ENCODE data around the gene NTM.

NTM gene

GRCh38 chr11:132208477-132209055, 838.2 kb downstream of the NTM start:
- DNase-seq (ENCODE audit: low read depth), result no peak
- no peak overlapping the region for H3K4me3 ChIP-seq (ENCODE audit: low read depth, low read length)
- no peak for TF ChIP-seq CTCF (IDR thresholded peaks at IDR 0.05; ENCODE audit: low read depth, low read length, missing control alignments)

GRCh38 chr11:132211479-132211878, 841.1 kb downstream of the NTM start:
- TF ChIP-seq CTCF (IDR thresholded peaks at IDR 0.05; ENCODE audit: low read depth, low read length, missing control alignments), result no peak
- DNase-seq (ENCODE audit: low read depth), result no peak
- no peak overlapping the region for H3K4me3 ChIP-seq (ENCODE audit: low read depth, low read length)

- TF ChIP-seq CTCF (IDR thresholded peaks at IDR 0.05; ENCODE audit: low read depth, low read length, missing control alignments), result no peak
- DNase-seq (ENCODE audit: low read depth), result no peak
- H3K4me3 ChIP-seq (ENCODE audit: low read depth, low read length), result no peak overlapping the region
Observed at GRCh38 chr11:132217856-132218255, 847.4 kb downstream of the NTM start.

- TF ChIP-seq CTCF (IDR thresholded peaks at IDR 0.05; ENCODE audit: low read depth, low read length, missing control alignments), result no peak
- no peak for DNase-seq (ENCODE audit: low read depth)
- H3K4me3 ChIP-seq (ENCODE audit: low read depth, low read length), result no peak overlapping the region
Observed at GRCh38 chr11:132220474-132220873, 850.1 kb downstream of the NTM start.

GRCh38 chr11:132222345-132222744, 851.9 kb downstream of the NTM start:
- no peak overlapping the region for H3K4me3 ChIP-seq (ENCODE audit: low read depth, low read length)
- no peak for TF ChIP-seq CTCF (IDR thresholded peaks at IDR 0.05; ENCODE audit: low read depth, low read length, missing control alignments)
- DNase-seq (ENCODE audit: low read depth), result no peak

- no peak for TF ChIP-seq CTCF (IDR thresholded peaks at IDR 0.05; ENCODE audit: low read depth, low read length, missing control alignments)
- DNase-seq (ENCODE audit: low read depth), result no peak
- H3K4me3 ChIP-seq (ENCODE audit: low read depth, low read length), result no peak overlapping the region
Observed at GRCh38 chr11:132226522-132226921, 856.1 kb downstream of the NTM start.

GRCh38 chr11:132228746-132229325, 858.4 kb downstream of the NTM start:
- H3K4me3 ChIP-seq (ENCODE audit: low read depth, low read length), result no peak overlapping the region
- DNase-seq (ENCODE audit: low read depth), result no peak
- no peak for TF ChIP-seq CTCF (IDR thresholded peaks at IDR 0.05; ENCODE audit: low read depth, low read length, missing control alignments)

All from GM12864 (cell line).